ENCODE results near the gene RPS6KC1. TPM values are rescaled to one million over a fixed set of nuclear protein-coding genes. Genes with fewer than 3 reads are reported as not detected.

The RPS6KC1 gene, protein sequence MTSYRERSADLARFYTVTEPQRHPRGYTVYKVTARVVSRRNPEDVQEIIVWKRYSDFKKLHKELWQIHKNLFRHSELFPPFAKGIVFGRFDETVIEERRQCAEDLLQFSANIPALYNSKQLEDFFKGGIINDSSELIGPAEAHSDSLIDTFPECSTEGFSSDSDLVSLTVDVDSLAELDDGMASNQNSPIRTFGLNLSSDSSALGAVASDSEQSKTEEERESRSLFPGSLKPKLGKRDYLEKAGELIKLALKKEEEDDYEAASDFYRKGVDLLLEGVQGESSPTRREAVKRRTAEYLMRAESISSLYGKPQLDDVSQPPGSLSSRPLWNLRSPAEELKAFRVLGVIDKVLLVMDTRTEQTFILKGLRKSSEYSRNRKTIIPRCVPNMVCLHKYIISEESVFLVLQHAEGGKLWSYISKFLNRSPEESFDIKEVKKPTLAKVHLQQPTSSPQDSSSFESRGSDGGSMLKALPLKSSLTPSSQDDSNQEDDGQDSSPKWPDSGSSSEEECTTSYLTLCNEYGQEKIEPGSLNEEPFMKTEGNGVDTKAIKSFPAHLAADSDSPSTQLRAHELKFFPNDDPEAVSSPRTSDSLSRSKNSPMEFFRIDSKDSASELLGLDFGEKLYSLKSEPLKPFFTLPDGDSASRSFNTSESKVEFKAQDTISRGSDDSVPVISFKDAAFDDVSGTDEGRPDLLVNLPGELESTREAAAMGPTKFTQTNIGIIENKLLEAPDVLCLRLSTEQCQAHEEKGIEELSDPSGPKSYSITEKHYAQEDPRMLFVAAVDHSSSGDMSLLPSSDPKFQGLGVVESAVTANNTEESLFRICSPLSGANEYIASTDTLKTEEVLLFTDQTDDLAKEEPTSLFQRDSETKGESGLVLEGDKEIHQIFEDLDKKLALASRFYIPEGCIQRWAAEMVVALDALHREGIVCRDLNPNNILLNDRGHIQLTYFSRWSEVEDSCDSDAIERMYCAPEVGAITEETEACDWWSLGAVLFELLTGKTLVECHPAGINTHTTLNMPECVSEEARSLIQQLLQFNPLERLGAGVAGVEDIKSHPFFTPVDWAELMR
- 31.7 and 37.6 TPM in 2 replicates for total RNA-seq

DNA sequence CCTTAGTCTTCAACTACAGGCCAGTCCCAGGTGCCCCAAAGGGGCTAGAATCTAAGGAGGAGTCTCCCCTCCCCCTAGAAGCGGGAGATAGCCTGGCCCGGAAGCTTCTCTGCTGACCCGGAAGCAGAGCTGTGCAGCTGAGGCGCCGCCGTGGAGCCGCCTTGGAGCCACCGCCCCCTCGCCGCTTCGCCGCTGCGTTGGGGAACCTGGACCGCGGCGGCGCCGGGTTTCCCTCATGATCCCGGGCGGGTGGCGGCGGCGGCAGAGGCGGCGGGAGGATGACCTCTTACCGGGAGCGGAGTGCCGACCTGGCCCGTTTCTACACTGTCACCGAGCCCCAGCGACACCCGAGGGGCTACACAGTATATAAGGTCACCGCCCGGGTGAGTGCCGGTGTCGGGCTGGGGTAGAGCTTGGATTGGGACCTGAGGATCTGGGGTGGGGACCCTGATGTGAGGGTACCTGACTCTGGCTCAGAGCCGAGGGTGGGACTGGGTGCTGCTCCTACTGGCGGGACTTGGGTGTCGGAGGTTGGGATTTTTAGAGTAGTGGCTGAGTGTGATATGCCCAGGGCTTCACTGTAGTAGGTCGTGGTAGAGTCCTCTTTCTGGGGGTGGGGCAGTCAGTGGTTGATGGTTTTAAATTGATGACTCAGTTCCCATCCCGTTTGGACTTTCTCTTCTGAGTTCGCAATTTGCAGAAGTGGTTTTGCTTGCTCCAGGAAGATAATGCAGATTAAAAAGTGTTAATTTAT, at the start of gene RPS6KC1:
RPS6KC1 (plus strand) TSS at position 115 of the 754 bp plus-strand sequence; CDS start at position 279, 164 bp downstream.

DNA sequence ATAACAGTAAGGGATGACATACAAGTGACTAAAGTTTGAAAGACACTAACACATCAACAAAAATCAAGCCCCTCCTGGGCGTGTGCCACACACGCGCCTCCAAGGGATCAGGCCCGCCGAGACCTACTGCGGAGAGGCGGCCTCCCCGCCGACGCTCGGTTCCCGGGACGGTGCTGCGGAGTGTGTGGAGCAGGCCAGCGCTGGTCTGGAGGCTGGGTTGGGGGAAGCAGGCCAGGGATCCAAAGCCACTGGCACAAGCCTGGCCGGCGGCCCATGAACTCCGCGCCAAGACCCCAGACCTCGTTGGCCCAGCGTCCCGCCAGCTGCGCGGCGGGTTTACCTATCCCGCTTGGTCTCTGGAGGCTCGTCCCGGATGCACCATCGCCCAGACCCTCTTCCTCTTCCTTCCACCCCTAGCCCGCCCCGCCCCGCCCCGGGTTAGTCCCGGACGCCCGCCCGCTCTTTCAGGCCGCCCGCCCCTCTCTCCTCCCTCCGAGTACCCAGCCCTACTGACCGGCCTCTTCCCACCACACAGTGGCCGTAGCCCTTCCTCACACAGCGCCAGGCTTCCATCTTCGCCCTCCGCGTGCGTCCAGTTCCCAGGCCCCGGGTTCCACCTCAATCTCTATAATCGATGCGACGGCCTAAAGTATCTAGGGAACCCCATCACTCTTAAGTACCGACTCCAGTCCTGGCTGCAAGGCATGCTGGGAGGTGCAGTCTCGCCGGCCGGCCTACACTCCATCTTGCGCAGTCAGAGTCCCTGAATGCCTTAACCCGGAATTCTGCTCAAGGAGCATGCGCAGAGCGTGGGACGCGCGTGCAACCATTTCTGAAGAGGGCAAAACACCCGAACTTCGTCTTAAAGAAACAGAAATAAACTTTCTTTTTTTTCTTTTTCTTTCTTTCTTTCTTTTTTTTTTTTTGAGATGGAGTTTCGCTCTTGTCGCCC, 35.7 kb upstream of the RPS6KC1 start, which contains the start of gene ANGEL2:
ANGEL2 (minus strand) TSS at position 769 of the 952 bp plus-strand sequence; CDS start at position 573, 196 bp downstream.

Other genes starting within 250 kb of the RPS6KC1 start
- not detected in 2 replicates for gene SPATA45, start 203.6 kb upstream of the RPS6KC1 start, total RNA-seq
- gene FLVCR1, start 193.0 kb upstream of the RPS6KC1 start, total RNA-seq: 4.3 and 8.4 TPM in 2 replicates
- not detected in 2 replicates for gene VASH2, start 100.7 kb upstream of the RPS6KC1 start, total RNA-seq
- gene ANGEL2, start 35.4 kb upstream of the RPS6KC1 start, total RNA-seq: 60.5 and 62.8 TPM in 2 replicates

Measured in hair follicle dermal papilla cell (primary cell).